ENCODE data around the gene CLINT1.

DNA sequence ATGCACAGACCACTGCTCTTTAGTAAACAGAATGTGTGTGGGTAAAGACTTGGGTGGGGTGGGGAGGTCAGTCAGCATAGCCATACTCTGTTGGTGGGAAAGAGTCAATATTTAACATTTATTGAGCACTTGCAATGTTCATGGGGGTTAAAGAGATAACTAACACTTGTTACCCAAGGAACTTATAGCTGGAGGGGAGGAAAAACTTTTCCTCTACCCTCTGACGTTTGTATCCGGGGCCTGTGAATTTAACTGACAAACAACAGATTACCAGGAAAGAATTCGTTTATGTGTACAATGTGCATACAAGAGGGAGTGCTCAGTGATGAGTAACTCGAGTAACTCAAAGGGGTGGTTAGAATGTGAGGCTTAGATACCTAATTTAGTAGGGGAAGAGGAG, 6.8 kb upstream of the CLINT1 start:
- no peak for TF ChIP-seq RAD21 (IDR thresholded peaks at IDR 0.05; ENCODE audit: low read depth)
- no peak for TF ChIP-seq EGR1 (IDR thresholded peaks at IDR 0.05)
- TF ChIP-seq TAF1 (IDR thresholded peaks at IDR 0.05; ENCODE audit: low read depth): no peak
- no peak for TF ChIP-seq EP300 (IDR thresholded peaks at IDR 0.05; ENCODE audit: borderline replicate concordance)
- TF ChIP-seq, protein P1, sequence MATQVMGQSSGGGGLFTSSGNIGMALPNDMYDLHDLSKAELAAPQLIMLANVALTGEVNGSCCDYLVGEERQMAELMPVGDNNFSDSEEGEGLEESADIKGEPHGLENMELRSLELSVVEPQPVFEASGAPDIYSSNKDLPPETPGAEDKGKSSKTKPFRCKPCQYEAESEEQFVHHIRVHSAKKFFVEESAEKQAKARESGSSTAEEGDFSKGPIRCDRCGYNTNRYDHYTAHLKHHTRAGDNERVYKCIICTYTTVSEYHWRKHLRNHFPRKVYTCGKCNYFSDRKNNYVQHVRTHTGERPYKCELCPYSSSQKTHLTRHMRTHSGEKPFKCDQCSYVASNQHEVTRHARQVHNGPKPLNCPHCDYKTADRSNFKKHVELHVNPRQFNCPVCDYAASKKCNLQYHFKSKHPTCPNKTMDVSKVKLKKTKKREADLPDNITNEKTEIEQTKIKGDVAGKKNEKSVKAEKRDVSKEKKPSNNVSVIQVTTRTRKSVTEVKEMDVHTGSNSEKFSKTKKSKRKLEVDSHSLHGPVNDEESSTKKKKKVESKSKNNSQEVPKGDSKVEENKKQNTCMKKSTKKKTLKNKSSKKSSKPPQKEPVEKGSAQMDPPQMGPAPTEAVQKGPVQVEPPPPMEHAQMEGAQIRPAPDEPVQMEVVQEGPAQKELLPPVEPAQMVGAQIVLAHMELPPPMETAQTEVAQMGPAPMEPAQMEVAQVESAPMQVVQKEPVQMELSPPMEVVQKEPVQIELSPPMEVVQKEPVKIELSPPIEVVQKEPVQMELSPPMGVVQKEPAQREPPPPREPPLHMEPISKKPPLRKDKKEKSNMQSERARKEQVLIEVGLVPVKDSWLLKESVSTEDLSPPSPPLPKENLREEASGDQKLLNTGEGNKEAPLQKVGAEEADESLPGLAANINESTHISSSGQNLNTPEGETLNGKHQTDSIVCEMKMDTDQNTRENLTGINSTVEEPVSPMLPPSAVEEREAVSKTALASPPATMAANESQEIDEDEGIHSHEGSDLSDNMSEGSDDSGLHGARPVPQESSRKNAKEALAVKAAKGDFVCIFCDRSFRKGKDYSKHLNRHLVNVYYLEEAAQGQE (IDR thresholded peaks at IDR 0.05; ENCODE audit: low read depth): no peak
